GM18907 (cell line): ENCODE data around the gene ANKRD23.

Experiments used
- ATAC-seq: cut with Tn5 transposase; IDR thresholded peaks from one replicate; pipeline ENCODE4 v1.9.1; 2021; ENCODE audit warnings: mild to moderate bottlenecking, moderate library complexity; ENCODE audit not compliant: unreplicated experiment

ANKRD23 gene

DNA sequence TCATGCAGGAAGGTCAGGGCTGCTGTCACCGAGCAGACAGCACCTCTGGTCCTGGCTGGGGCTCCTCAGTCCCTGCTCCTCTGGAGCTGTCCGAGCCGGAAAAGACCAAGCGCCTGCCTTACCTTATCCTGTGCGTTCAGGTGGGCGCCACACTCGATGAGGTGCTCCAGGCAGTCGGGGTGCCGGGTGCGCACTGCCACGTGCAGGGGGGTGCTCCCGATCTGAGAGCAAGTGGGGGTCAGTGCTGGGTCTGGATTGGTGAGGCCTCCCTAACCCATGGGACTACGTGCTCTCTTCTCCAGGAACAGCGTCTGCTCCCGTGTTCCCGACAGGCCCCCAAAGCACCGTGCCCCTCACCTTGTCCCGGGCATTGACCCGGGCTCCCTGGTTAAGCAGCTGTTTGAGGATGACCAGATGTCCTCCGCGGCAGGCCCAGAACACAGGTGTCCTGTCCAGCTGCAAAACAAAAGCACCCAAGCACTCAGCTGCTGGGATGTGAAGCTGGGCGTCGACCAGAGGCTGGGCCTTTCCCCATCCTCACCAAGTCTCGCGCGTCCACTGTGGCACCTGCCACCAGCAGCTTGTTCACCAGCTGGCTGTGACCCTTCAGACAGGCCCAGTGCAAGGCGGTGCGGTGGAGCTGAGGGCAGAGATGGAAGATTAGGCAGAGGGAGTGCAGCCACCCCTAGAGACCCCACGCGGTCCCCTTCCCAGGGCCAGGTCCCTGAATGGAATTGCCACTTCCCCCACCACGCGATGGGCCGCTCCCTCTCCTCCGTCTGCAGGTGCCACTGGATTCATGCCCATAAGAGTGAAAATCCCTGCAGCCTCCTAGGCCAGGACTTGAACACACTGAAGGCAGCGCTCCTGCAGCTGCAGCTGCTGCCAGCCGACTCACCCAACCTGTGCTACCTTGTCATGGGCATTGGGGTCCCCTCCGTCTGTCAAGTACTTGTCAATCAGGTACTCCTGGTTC, 3.7 kb downstream of the ANKRD23 start:
- ATAC-seq: no peak

DNA sequence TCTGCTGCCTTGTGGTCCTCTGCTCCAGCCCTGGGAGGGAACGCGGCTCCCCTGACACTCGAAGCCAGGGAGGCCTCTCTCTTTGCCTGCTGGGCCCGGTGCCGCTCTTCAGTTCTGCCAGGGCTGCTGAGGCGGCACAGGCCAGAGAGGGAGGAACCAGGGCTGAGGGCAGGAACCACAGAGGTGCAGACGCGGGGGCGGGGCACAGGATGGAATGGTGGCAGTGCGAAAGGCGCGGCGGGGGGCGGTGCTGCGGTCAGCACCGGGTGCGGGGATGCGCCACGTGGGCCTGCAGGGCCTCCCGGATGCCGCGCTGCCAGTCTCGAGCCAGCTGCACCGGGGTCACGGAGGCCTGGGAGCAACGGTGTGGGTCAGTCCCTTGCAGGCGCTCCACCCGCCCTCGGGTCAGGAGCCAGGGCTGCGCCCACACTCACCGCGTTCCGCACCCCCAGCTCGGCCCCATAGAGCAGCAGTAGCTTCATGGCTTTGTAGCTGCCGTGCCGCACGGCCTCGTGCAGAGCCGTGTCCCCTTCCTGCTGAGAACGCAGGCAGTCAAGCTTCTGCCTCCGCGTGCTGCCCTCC, 4.4 kb downstream of the ANKRD23 start:
- ATAC-seq: peak; percentile 52

DNA sequence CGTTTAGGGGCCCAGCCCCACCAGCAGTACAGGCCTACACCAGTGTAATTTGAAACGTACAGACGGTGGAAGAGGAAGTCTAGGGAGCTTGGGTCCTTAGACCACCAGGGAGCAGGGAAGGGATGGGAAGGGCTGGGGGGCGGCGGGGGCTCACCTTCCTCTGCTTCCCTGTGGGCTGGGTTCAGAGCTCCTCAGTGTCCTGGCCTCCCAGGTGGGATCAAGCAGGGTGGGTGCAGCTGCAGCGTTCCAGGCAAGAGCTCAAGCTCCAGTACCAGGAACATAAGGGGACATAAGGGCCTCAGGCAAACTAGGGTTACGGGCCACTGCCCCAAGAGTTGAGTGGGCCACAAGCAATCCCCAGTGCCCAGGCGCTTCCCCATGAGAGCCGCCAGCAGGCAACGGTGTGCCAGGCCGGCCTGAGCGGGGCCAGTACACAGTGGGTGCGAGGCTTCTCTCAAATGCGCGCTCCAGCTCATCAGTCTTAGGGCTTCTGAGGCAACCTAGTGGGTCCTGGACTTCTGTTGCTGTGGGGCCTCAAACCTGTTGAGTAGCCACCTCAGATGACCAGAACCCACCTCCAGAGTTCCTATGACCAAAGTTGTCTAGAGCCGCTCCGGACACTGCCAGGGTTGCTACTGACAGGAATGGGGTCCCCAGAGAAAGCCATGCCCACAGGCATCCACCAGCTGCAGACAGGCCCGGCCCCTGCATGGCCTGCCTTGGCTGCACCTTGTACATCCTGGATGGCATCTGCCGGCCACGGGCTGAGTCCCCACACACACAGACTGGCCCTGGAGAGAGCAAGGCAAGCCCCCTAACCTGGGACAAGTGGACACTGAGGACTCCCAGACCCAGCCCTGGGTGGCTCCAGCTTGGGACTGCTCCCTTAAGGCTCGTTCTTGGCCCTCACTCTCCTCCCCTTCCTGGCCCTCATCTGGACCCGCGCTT, 5.2 kb downstream of the ANKRD23 start:
- no peak for ATAC-seq

GRCh38 chr2:96837575-96837974, 6.2 kb downstream of the ANKRD23 start:
- no peak for ATAC-seq

- ATAC-seq: no peak
Measured at GRCh38 chr2:96835830-96836229, 8.0 kb downstream of the ANKRD23 start.

- no peak for ATAC-seq
Measured at GRCh38 chr2:96832754-96833507, 10.9 kb downstream of the ANKRD23 start.

GRCh38 chr2:96832408-96832753, 11.4 kb downstream of the ANKRD23 start:
- ATAC-seq: no peak

- ATAC-seq: no peak
Measured at GRCh38 chr2:96831679-96832078, 12.1 kb downstream of the ANKRD23 start.

DNA sequence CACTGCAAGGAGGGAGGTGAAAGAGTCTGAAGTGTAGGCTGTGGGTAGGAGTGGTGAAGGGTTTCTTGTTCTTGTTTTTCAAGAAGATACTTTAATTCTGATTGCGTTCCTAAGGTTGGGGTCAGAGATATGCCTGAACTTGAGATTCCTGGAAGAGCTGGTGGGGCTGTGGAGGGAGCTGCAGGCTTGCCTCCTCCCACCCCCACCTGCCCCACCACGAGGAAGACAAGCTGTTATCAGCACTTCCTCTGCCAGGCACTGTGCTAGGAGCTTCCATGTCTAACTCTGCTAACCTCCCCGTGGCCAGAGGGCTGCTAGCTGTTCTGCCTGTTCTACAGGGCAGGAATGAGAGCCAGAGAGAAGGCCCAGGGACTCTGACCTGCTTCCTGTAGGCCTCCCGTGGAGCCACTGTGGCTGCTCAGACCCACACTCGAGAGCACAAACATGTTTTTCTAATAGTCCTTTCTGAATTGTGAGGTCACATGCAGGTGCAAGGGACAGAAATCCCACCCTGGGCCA, 13.7 kb downstream of the ANKRD23 start:
- ATAC-seq: no peak

DNA sequence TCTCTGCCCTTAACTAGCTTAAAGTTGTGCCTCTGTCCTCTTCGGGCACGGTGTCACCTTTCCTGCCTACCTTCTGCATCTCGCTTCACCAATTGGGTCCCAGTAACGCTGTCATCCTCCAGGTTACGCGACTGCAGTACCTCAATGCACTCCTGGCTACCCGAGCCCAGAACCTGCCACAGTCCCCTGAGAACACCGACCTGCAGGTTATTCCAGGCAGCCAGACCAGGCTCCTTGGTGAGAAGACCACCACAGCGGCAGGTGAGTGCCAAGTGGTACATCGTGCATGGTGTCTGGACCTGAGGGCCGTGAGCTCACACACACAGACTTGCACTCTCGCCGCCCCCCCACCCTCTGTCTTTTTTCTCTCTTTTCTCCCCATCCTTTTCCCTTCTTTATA, 14.9 kb downstream of the ANKRD23 start:
- ATAC-seq: no peak

DNA sequence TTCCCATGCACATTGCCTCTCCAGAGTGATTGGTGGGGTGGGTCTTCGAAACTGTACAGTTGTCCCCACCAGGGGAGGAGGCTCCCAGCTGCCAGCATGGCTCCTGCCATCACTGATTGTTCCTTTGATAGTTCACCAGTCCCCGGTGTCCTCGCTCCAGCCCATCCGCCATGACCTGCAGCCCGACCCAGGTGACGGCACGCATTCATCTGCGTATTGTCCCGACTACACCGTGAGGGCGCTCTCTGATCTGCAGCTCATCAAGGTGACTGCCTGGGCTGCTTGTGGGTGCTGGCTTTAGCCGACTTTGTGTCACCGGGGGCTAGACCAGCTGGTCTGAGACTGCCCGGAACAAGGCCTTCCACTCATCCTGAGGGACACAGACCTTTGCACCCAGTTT, 15.4 kb downstream of the ANKRD23 start:
- ATAC-seq: no peak

DNA sequence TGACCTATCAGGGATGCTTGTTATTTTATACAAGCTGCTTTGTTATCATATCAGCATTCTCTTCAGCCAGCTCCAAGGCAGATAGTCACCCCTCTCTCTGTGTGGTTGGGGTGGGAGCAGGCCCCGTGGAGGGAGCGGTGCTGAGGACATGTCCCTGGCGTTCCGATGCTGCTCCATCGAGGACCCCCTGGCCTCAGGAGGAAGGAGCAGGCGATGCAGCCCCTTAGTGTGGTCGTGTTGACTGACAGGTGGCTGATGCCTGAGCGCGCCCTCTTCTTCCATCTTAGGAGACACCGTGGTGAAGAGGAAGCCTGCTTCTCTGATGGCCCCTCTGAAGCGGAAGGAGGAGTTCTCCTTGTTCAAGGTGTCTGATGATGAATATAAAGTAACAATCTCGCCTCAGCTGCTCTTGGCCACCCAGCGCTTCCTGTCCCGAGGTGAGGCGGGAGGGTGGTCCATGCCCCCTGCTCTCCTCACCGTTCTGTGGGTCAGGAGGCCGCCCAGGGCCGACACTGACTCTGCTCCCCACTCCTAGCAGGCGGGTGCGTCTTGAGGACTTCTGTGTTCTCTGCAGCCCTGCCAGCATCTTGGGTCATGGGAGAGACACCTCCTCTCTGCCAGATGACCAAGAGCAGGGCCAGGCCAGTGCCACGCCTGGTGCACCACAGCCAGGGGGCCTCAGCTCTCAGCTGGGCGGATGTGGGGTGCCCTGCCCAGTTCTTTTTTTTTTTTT, 17.1 kb downstream of the ANKRD23 start:
- ATAC-seq: no peak

- no peak for ATAC-seq
Measured at GRCh38 chr2:96825057-96825456, 18.8 kb downstream of the ANKRD23 start.

DNA sequence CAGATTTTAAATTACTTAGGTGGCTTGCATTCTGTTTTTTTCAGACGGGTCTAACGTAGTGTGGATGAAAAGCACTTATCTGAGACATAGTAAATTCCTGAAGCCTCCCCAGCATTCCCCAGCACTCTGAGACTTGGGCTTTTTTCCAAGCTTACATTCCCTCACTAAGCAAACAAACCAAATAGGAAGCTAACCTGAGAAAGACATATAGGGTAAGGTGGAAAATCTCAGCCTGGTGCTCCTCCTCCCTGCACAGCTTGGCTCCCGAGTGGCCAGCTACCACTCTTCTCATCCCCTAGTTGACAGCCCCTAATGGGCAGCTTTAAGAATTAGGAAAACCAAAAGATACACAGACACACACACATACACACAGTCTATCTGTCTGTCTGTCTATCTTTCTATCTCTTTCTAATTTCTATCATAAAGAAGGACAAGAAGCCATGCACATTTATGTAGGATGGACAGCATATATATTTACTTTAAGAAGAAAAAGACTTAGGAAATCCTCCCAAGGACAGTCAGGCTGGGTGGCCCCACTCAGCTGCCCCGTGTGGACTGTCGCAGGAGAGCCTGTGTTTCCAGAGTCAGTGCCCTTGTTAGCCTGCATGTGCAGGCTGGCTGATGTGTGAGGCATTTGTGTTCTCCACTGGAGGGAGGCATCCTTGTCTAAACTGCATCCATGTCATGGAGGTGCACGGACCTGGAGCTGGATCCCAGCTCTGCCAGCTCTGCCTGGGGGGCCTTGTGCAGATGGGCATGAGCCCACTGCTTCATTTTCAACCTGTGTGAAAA, 19.5 kb downstream of the ANKRD23 start:
- no peak for ATAC-seq

DNA sequence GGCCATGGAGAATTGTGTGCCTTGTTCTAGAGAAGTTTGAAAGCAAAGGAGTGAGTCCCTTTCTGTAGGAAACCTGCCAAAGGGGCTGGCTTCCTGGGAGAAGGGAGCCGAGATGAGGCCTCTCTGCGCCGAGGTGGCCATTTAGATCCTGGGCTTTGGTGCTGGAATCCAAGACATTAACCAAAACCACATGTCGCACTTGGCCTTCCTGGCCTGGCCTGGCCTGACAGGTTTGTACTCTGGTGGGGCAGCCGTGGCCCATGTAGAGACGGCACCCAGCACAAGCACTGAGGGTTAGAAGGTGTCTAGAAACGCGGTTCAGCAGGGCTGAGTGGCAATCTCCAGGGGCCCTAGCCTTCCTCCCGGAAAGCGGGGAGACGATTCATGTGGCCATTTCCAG, 20.6 kb downstream of the ANKRD23 start:
- no peak for ATAC-seq

- ATAC-seq: no peak
Measured at GRCh38 chr2:96822786-96823185, 21.0 kb downstream of the ANKRD23 start.

GRCh38 chr2:96821113-96821675, 22.6 kb downstream of the ANKRD23 start:
- no peak for ATAC-seq

DNA sequence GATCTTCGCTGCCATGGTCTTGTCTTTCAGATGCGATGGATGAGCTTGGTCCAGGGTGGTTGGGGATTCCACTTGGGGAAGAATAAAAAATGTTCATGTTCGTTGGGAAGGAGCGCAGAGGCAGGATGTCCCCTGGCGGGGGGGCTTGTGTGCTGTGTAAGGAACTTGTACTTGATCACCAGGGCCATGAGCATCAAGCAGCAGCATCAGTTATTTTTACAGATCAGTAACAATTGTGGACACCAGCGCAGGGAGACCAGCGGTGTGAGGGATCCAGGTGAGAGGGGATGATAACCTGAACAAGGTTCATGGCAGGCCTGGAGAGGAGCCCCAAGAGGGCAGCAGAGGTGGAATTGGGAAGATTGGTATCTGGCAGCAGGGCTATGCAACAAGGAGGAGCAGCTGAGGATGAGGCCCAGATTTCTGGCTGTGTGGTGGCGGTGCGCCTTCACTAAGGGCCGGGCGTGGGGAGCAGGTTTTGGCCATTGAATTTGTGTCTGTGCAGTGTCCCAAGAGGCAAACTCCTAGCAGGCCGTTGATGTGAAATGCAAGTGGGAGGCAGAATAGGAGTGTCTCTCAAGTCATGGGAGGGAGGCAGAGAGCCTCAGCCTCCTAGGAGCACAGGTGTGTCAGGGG, 23.8 kb downstream of the ANKRD23 start:
- no peak for ATAC-seq
